Suprapubic skin (tissue), 4 donors: ENCODE results near the gene PDE4B.

ENCODE experiments used
- CTCF ChIP-seq, 2 donors: fragments of 200-600 bp in 1 of 2; fragments of 450-650 bp in 1 of 2; sonication (generic) in 1 of 2; IDR thresholded peaks; one replicate each; pipeline ENCODE4 v1.5.1; 2016 to 2019; ENCODE audit warnings: antibody characterized with exemption in 2 of 2, mild to moderate bottlenecking in 1 of 2, moderate library complexity in 1 of 2
- EP300 ChIP-seq: sonication (generic); formaldehyde crosslinking; IDR thresholded peaks from one replicate; pipeline ENCODE4 v1.6.1; 2017; ENCODE audit warnings: antibody characterized with exemption
- POLR2A ChIP-seq, 2 donors: fragments of 450-650 bp; IDR thresholded peaks; one replicate each; pipeline ENCODE4 v1.6.1; 2017; ENCODE audit warnings: antibody characterized with exemption in 2 of 2, mild to moderate bottlenecking in 2 of 2, moderate library complexity in 2 of 2
- POLR2AphosphoS5 ChIP-seq, 3 donors: sonication (generic); formaldehyde crosslinking; IDR thresholded peaks; one replicate each; pipeline ENCODE4 v1.6.1; 2017; ENCODE audit warnings: antibody characterized with exemption in 3 of 3

DNA sequence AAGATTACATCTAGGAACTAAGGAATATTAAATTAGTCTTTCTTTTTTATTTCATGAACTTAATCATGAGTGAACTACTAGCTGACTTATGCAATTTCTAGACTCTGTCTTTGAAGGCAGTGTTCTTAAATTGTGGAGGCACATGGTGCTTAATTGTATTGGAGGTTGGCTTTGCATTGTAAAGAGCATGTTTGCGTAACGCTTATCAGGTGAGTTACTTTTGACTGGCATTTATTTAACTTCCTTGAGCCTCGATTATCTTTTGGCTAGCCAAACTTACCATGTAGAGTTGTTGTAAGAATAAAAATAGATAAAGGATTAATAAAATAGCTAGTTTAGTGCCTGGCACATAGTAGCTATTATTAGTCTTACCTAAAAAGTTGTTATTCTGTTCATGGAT lies 262.4 kb downstream of the PDE4B start:
- TF ChIP-seq POLR2A (IDR thresholded peaks at IDR 0.05) (no peak), CTCF (IDR thresholded peaks at IDR 0.05) (no peak), EP300 (no peak), POLR2AphosphoS5 (IDR thresholded peaks at IDR 0.05) (no peak)
